ENCODE results near the gene MTHFD1L. TPM values are rescaled to one million over a fixed set of nuclear protein-coding genes. Genes with fewer than 3 reads are reported as not detected.
"Not testable (repeated sequence)": the region's sequence is repeated elsewhere in the genome, so short reads cannot be mapped to it uniquely, and the experiment has no call there.

Gene MTHFD1L
- polyA plus RNA-seq, 2 of the 4 experiments (the other 2 are of a cell fraction): 27.2 to 63.2 TPM

DNA sequence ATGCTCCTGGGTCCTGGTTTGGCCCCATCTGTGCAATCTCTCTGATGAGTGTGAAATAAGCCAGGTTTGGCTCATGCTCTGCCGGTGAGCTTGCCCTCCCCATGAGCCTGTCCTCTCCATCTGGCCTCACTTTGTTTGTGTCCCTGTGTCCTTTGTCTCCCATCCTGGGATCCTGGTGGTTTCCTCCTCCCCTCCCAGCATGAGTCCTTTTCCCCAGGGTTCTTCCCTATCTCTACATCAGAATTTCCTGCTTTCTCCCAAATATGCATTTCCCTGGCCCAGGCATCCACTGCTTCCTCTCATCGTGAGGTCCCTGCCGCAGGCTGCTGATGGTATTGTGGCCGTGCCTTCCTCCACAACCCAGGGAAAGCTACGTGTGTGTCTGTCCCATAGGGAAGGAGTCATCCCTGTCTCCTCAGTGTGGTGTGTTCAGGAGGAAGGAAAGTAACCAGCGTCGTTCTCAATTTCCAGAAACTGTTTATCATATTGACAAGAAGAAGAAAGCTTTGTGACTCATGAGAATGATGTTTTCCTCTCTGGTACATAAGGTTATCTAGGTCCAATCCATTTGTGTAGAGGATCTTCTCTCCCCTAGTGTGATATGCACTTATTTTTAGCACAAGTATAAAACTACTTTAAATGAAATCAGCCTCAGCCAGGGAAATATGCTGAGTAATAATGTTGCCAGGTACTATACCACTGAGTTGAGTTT is 180.2 kb downstream of the MTHFD1L start:
- 0 out of 2 replicates have a peak, but pooled peaks have one; percentile 33 for TF ChIP-seq HOXB5 (CRISPR knock-in tag; IDR thresholded peaks at IDR 0.05)
- TF ChIP-seq MAFK (IDR thresholded peaks at IDR 0.05; ENCODE audit: partially characterized antibody): peak; percentile 72
- FAIRE-seq; H3K4me3 ChIP-seq; ATAC-seq; H3K9me3 ChIP-seq; TF ChIP-seq FOSL2 (IDR thresholded peaks at IDR 0.05): not testable (repeated sequence)
- TF ChIP-seq FOSL2 (CRISPR knock-in tag; IDR thresholded peaks at IDR 0.05): peak; percentile 73
- TF ChIP-seq JUNB (IDR thresholded peaks at IDR 0.05): peak; percentile 30; the same call in 1 of the 2 replicates
- ChIA-PET CTCF (interaction anchor here (1.2 to 2.6 kb wide), 2 partner anchors 30 to 278 kb away, joined by 3 to 9 read pairs; no protein-coding TSS in a partner anchor), POLR2A (interaction anchor here (1.1 to 1.5 kb wide), 2 partner anchors 14 to 23 kb away, joined by 3 to 6 read pairs; no protein-coding TSS in a partner anchor)
- Histone ChIP-seq H3K4me1 (peaks cover 61% of the 10 kb centered on the region), H3K27ac (peak overlapping the region; percentile 92 to 99), H3K4me2 (peak overlapping the region; percentile 80)
- 4% methylated on average over 7 of the region's 7 CpGs for WGBS (ENCODE audit: missing lambda C conversion rate)
- peak in 1 of 2 experiments; percentile 71 for DNase-seq (ENCODE audit: low read depth in 1 of 2, low spot score in 1 of 2)

DNA sequence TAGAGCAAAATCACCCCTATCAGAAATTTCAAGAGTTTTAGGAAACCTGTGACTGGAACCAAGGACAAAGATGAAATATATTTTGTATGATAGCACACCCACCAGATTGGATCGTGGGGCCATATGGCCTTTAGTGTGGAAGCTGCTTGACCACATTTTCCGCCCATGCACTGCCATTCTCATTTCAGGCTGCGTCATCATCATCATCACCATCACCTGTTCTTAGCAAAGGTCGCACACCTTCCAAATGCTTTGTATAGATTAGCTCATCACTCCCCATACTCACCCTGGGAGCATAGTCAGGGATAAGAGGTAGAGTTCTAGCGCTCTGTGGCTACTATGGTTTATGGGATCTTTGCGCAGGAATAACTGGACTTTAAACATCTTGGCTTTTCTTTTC is 185.7 kb downstream of the MTHFD1L start:
- Histone ChIP-seq H3K4me1 (peaks cover 23% of the 10 kb centered on the region), H3K9me3 (peaks cover 5% of the 10 kb centered on the region; the same call in 1 of the 3 replicates), H3K4me2 (no peak overlapping the region), H3K27ac (no peak overlapping the region; a peak in 1 of 6 replicates), H3K4me3 (no peak overlapping the region)
- POLR2A ChIA-PET: no interaction called here
- WGBS (ENCODE audit: missing lambda C conversion rate): 100% methylated on average over 6 of the region's 6 CpGs
- FAIRE-seq (no peak), ATAC-seq (no peak), DNase-seq (ENCODE audit: low read depth in 1 of 2, low spot score in 1 of 2) (no peak)
- CTCF ChIA-PET: interaction anchor here (1.4 to 1.8 kb wide), 2 partner anchors 37 to 273 kb away, joined by 4 read pairs; no protein-coding TSS in a partner anchor
- TF ChIP-seq POLR2A (IDR thresholded peaks at IDR 0.05; ENCODE audit: low read length) (no peak), RFX5 (IDR thresholded peaks at IDR 0.05) (no peak), FOSL2 (IDR thresholded peaks at IDR 0.05) (no peak), FOSL2 (CRISPR knock-in tag; IDR thresholded peaks at IDR 0.05) (no peak), FOSB (CRISPR knock-in tag; IDR thresholded peaks at IDR 0.05) (no peak), ZSCAN20 (CRISPR knock-in tag; IDR thresholded peaks at IDR 0.05) (no peak), EHMT2 (IDR thresholded peaks at IDR 0.05; ENCODE audit: low read depth) (no peak), EP300 (IDR thresholded peaks at IDR 0.05) (no peak), PHF8 (IDR thresholded peaks at IDR 0.05; ENCODE audit: borderline replicate concordance, low read depth) (no peak), HOXB5 (CRISPR knock-in tag; IDR thresholded peaks at IDR 0.05) (no peak), EHF (CRISPR knock-in tag; IDR thresholded peaks at IDR 0.05) (no peak), NPAS2 (CRISPR knock-in tag; IDR thresholded peaks at IDR 0.05; ENCODE audit: borderline replicate concordance) (no peak), ESRRA (IDR thresholded peaks at IDR 0.05; ENCODE audit: borderline replicate concordance, low read length) (no peak), NFE2L2 (conservative IDR thresholded peaks at IDR 0.05; ENCODE audit: low read length) (no peak)
- TF ChIP-seq, protein P1, sequence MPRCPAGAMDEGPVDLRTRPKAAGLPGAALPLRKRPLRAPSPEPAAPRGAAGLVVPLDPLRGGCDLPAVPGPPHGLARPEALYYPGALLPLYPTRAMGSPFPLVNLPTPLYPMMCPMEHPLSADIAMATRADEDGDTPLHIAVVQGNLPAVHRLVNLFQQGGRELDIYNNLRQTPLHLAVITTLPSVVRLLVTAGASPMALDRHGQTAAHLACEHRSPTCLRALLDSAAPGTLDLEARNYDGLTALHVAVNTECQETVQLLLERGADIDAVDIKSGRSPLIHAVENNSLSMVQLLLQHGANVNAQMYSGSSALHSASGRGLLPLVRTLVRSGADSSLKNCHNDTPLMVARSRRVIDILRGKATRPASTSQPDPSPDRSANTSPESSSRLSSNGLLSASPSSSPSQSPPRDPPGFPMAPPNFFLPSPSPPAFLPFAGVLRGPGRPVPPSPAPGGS (IDR thresholded peaks at IDR 0.05): no peak
- TF ChIP-seq, protein P2, sequence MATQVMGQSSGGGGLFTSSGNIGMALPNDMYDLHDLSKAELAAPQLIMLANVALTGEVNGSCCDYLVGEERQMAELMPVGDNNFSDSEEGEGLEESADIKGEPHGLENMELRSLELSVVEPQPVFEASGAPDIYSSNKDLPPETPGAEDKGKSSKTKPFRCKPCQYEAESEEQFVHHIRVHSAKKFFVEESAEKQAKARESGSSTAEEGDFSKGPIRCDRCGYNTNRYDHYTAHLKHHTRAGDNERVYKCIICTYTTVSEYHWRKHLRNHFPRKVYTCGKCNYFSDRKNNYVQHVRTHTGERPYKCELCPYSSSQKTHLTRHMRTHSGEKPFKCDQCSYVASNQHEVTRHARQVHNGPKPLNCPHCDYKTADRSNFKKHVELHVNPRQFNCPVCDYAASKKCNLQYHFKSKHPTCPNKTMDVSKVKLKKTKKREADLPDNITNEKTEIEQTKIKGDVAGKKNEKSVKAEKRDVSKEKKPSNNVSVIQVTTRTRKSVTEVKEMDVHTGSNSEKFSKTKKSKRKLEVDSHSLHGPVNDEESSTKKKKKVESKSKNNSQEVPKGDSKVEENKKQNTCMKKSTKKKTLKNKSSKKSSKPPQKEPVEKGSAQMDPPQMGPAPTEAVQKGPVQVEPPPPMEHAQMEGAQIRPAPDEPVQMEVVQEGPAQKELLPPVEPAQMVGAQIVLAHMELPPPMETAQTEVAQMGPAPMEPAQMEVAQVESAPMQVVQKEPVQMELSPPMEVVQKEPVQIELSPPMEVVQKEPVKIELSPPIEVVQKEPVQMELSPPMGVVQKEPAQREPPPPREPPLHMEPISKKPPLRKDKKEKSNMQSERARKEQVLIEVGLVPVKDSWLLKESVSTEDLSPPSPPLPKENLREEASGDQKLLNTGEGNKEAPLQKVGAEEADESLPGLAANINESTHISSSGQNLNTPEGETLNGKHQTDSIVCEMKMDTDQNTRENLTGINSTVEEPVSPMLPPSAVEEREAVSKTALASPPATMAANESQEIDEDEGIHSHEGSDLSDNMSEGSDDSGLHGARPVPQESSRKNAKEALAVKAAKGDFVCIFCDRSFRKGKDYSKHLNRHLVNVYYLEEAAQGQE (IDR thresholded peaks at IDR 0.05): no peak
- TF ChIP-seq, protein P3, sequence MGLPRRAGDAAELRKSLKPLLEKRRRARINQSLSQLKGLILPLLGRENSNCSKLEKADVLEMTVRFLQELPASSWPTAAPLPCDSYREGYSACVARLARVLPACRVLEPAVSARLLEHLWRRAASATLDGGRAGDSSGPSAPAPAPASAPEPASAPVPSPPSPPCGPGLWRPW (IDR thresholded peaks at IDR 0.05): no peak
- TF ChIP-seq, protein P4, sequence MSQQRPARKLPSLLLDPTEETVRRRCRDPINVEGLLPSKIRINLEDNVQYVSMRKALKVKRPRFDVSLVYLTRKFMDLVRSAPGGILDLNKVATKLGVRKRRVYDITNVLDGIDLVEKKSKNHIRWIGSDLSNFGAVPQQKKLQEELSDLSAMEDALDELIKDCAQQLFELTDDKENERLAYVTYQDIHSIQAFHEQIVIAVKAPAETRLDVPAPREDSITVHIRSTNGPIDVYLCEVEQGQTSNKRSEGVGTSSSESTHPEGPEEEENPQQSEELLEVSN (IDR thresholded peaks at IDR 0.05; ENCODE audit: borderline replicate concordance, low read depth): no peak
